ENCODE results near the gene TTC1.

The TTC1 gene

GRCh38 chr5:160039810-160040470 is 31.0 kb downstream of the TTC1 start:
- TF ChIP-seq CTCF (conservative IDR thresholded peaks at IDR 0.05; ENCODE audit: control insufficient read depth, insufficient read depth, low read depth, low read length) = no peak

DNA sequence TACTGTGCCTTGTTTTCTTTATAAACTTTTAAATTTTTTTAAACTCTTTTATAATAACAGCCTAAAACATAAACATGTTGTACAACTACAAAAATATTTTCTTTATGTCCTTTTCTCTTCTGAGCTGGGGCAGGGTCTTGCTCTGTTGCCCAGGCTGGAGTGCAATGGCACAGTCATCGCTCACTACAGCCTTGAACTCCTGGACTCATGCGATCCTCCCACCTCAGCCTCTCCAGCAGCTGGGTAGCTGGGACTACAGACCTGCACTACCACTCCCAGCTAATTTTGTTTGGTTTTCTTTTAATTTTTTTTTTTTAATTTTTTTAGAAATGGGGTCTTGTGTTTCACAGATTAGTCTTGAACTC is 31.5 kb downstream of the TTC1 start:
- DNase-seq (ENCODE audit: low read depth) = no peak
- TF ChIP-seq CTCF (conservative IDR thresholded peaks at IDR 0.05; ENCODE audit: control insufficient read depth, insufficient read depth, low read depth, low read length) = no peak
- H3K4me3 ChIP-seq (ENCODE audit: control insufficient read depth, low read depth, low read length) = no peak overlapping the region

More at GRCh38 chr5:160039810-160040470, 31.0 kb downstream of the TTC1 start:
- DNase-seq (ENCODE audit: low read depth) = no peak
- no peak overlapping the region for H3K4me3 ChIP-seq (ENCODE audit: control insufficient read depth, low read depth, low read length)

DNA sequence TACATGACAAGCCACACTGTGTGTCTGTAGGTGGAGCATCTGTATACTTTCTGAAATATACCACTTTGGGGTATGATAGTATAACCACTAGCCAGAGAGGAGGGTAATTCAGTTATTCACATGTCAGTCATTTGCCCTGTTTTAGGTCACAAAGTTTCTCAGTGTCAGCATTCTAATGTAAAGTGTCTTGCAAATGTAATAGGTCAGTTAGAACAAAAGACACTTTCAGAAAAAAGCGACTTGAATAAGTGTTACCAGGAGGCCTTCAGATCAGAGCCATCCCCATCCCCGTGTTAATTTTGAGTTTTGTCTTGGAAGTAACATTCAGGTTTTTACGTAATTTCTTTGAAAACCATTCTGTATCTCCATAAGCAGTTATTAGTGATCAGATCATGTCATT is 33.7 kb downstream of the TTC1 start:
- no peak overlapping the region for H3K4me3 ChIP-seq (ENCODE audit: control insufficient read depth, low read depth, low read length)
- no peak for DNase-seq (ENCODE audit: low read depth)
- no peak for TF ChIP-seq CTCF (conservative IDR thresholded peaks at IDR 0.05; ENCODE audit: control insufficient read depth, insufficient read depth, low read depth, low read length)

DNA sequence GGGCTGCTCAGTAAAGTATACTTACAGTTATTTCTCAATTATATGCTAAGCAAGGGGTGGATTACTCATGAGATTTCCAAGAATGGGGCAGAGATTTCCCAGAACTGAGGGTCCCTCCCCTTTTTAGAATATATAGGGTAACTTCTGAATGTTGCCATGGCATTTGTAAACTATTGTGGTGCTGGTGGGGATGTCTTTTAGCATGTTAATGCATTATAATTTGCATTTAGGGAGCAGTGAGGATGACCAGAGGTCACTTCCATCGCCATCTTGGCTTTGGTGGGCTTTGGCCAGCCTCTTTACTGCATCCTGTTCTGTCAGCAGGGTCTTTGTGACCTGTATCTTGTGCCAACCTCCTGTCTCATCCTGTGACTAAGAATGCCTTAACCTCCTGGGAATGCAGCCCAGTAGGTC is 35.5 kb downstream of the TTC1 start:
- DNase-seq (ENCODE audit: low read depth) = no peak
- no peak for TF ChIP-seq CTCF (conservative IDR thresholded peaks at IDR 0.05; ENCODE audit: control insufficient read depth, insufficient read depth, low read depth, low read length)
- H3K4me3 ChIP-seq (ENCODE audit: control insufficient read depth, low read depth, low read length) = no peak overlapping the region

- DNase-seq (ENCODE audit: low read depth) = no peak
- no peak overlapping the region for H3K4me3 ChIP-seq (ENCODE audit: control insufficient read depth, low read depth, low read length)
- no peak for TF ChIP-seq CTCF (conservative IDR thresholded peaks at IDR 0.05; ENCODE audit: control insufficient read depth, insufficient read depth, low read depth, low read length)
Measured at GRCh38 chr5:160044967-160045366, 36.0 kb downstream of the TTC1 start.

GRCh38 chr5:160047423-160047822 is 38.5 kb downstream of the TTC1 start:
- H3K4me3 ChIP-seq (ENCODE audit: control insufficient read depth, low read depth, low read length) = no peak overlapping the region
- no peak for TF ChIP-seq CTCF (conservative IDR thresholded peaks at IDR 0.05; ENCODE audit: control insufficient read depth, insufficient read depth, low read depth, low read length)
- no peak for DNase-seq (ENCODE audit: low read depth)

DNA sequence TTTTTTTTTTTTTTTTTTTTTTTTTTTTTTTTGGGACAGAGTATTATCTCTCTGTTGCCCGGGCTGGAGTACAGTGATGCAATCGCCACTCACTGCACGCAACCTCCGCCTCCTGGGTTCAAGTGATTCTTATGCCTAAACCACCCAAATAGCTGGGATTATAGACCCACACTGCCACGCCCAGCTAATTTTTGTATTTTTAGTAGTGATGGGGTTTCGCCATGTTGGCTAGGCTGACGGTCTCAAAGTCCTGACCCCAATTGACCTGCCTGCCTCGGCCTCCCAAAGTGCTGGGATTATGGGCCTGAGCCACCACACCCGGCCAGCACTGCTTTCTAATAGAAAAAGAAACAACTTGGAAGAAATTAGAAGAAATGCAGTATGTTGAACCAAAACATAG is 39.2 kb downstream of the TTC1 start:
- H3K4me3 ChIP-seq (ENCODE audit: control insufficient read depth, low read depth, low read length) = no peak overlapping the region
- no peak for DNase-seq (ENCODE audit: low read depth)
- TF ChIP-seq CTCF (conservative IDR thresholded peaks at IDR 0.05; ENCODE audit: control insufficient read depth, insufficient read depth, low read depth, low read length) = no peak

Data from fibroblast of mammary gland (primary cell).